Progenitor cell of endocrine pancreas (in vitro differentiated cells): ENCODE measurements around the gene HOXA10. TPM values are rescaled to one million over a fixed set of nuclear protein-coding genes. Genes with fewer than 3 reads are reported as not detected.

Source experiments
- DNase-seq: peaks from one replicate; pipeline ENCODE4 v3.0.0; 2021; ENCODE audit warnings: low spot score; ENCODE audit not compliant: unreplicated experiment
- H3K27ac Mint-ChIP-seq: 2 replicates; pipeline ENCODE4 v1.8.0; 2021; ENCODE audit warnings: mild to moderate bottlenecking, moderate library complexity, mixed read lengths
- H3K27me3 Mint-ChIP-seq: 2 replicates; pipeline ENCODE4 v1.8.0; 2021; ENCODE audit warnings: mixed read lengths
- H3K36me3 Mint-ChIP-seq: 2 replicates; pipeline ENCODE4 v1.8.0; 2022; ENCODE audit warnings: mixed read lengths; ENCODE audit not compliant: insufficient read depth
- H3K4me1 Mint-ChIP-seq: 2 replicates; pipeline ENCODE4 v1.8.0; 2021; ENCODE audit warnings: low read depth, mixed read lengths
- H3K4me3 Mint-ChIP-seq: 2 replicates; pipeline ENCODE4 v1.8.0; 2021; ENCODE audit warnings: low read depth, mild to moderate bottlenecking, moderate library complexity, mixed read lengths
- H3K9me3 Mint-ChIP-seq: 2 replicates; pipeline ENCODE4 v1.8.0; 2021; ENCODE audit warnings: low read depth, mixed read lengths
- total RNA-seq: library from RNA; stranded (reverse); gene quantifications from 2 replicates; pipeline ENCODE4 v1.2.1, GENCODE V29; 2021
- TF ChIP-seq, protein P1 (sequence below): fragments of 200-600 bp; sonication (generic); IDR thresholded peaks from one replicate; pipeline ENCODE4 v1.5.0; 2021; ENCODE audit warnings: antibody characterized with exemption, mild to moderate bottlenecking; ENCODE audit not compliant: unreplicated experiment

The HOXA10 gene
- total RNA-seq, 1 donor from 2014 or later = not detected

DNA sequence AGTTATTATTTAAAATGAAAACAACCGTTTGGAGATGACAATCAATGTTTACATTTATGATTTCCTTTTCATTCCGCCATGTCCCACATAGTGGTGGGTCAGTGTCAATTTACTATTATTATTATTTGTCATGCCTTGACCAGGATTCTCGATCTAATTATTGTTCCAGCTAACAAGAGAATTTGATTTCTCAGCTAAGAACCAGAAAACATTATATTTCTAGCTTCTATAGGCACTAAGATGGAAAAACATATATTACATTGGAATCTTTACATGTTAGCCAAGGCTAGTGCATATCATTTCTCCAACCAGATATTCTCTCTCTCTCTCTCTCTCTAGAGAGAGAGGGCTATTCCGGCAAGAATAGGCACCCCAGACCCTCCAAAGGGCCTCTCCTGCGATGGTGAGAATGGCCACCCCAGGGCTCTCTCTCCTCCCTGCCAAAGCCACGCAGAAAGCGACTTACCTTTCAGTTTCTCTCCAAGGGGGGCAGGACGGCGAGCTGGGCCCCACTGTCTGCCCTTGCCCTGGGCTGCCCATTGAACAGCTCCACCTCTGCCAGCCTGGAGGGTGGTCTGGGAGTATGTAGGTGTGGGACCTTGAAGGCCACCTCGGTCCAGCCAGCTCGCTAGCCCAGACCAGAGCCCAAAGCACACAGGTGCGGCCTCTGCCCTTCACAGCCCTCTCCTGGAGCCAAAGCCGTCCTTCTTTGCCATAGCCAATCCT, 24.1 kb downstream of the HOXA10 start:
- H3K4me3 Mint-ChIP-seq = no peak overlapping the region
- H3K4me1 Mint-ChIP-seq = peaks cover 15% of the 10 kb centered on the region
- H3K27me3 Mint-ChIP-seq = peaks cover 90% of the 10 kb centered on the region
- DNase-seq = no peak
- TF ChIP-seq, protein P1, sequence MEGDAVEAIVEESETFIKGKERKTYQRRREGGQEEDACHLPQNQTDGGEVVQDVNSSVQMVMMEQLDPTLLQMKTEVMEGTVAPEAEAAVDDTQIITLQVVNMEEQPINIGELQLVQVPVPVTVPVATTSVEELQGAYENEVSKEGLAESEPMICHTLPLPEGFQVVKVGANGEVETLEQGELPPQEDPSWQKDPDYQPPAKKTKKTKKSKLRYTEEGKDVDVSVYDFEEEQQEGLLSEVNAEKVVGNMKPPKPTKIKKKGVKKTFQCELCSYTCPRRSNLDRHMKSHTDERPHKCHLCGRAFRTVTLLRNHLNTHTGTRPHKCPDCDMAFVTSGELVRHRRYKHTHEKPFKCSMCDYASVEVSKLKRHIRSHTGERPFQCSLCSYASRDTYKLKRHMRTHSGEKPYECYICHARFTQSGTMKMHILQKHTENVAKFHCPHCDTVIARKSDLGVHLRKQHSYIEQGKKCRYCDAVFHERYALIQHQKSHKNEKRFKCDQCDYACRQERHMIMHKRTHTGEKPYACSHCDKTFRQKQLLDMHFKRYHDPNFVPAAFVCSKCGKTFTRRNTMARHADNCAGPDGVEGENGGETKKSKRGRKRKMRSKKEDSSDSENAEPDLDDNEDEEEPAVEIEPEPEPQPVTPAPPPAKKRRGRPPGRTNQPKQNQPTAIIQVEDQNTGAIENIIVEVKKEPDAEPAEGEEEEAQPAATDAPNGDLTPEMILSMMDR = no peak
- H3K9me3 Mint-ChIP-seq = no peaks in the 10 kb centered on the region
- H3K36me3 Mint-ChIP-seq = peaks cover 3% of the 10 kb centered on the region
- H3K27ac Mint-ChIP-seq = no peak overlapping the region

DNA sequence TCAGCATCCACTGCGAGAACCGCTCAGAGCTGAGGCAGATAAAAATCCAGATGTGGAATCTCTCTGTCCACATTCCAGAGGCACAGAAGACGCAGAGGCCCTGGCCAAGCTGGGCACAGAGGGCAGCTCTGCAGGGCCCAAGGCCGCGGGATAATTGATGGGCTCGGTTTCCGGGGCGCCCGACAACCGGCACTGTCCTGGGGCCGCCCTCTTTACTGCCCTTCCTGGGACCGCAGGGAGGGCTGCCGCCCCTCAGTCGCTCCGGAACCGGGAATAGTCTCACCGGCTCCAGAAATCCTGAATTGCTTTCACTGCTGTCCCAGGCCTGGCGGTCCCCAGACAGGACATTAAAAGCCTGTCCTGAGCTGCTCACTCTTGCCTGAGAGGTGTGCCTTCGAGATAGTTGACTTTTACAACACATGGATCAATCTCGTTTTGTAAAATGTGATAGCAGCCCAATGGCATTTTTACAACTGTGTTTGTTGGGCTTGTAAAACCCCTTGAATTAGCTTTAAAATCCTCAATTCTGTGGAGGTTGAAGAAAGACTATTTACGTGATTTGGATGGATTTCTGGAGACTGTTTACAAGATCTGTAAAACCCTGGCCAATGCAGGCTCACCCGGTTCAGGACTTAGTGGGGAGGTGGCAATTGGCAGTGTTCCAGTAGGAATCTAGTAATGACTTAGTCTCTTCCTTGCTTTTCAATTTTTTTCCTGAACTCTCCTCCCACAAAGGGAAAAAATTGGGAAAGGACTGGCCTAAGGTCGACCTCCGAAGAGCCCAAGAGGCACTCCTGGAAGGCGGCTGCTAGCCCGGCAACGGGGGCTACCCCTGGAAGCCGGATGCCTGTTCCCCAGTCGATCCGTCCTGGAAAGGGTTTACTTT, 25.1 kb downstream of the HOXA10 start:
- TF ChIP-seq, protein P1 = no peak
- Mint-ChIP-seq H3K9me3 (no peaks in the 10 kb centered on the region), H3K36me3 (peaks cover 2% of the 10 kb centered on the region), H3K27me3 (peaks cover 90% of the 10 kb centered on the region), H3K27ac (no peak overlapping the region), H3K4me3 (peak overlapping the region; percentile 21), H3K4me1 (peaks cover 14% of the 10 kb centered on the region)
- DNase-seq = no peak

DNA sequence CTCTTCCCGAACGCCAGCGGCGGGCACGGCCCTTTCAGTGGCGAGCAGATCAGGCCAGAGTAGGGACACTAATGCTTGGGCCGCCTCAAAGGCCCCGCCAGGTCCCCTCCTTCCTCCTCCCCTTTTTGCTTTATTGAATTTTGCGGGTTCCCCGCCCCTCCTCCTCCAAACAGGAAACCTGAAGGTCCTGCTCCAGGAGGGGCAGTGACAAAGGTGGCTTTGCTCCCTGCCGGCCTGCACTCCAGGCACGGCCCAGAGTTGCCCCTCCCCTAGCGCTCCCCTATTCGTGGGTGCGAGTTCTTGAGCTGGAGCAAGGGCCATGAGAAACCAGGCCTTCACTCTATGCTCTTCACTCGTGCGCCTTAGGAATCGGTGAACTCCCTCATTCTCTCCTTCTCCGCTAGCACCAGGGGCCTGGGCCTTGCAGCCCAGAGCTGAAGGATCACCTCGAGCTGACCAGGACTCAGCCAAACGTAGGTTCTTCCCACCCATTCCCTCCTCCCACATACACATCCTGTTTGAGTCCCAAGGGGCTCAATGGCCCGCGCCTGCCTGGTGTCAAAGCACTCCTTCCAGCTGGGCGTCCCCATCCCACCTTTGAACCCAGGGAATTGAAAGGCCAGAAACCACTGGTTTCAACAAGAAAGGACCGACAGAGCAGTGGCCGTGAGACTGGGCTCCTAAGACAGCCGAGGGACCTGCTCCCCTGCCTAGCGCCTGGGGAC, 25.9 kb downstream of the HOXA10 start:
- H3K4me1 Mint-ChIP-seq = peaks cover 16% of the 10 kb centered on the region
- DNase-seq = peak; percentile 39
- peak overlapping the region; percentile 64 for H3K4me3 Mint-ChIP-seq
- H3K27me3 Mint-ChIP-seq = peaks cover 85% of the 10 kb centered on the region
- H3K27ac Mint-ChIP-seq = peak overlapping the region; percentile 71
- H3K36me3 Mint-ChIP-seq = peaks cover 2% of the 10 kb centered on the region
- no peaks in the 10 kb centered on the region for H3K9me3 Mint-ChIP-seq
- TF ChIP-seq, protein P1 = no peak

DNA sequence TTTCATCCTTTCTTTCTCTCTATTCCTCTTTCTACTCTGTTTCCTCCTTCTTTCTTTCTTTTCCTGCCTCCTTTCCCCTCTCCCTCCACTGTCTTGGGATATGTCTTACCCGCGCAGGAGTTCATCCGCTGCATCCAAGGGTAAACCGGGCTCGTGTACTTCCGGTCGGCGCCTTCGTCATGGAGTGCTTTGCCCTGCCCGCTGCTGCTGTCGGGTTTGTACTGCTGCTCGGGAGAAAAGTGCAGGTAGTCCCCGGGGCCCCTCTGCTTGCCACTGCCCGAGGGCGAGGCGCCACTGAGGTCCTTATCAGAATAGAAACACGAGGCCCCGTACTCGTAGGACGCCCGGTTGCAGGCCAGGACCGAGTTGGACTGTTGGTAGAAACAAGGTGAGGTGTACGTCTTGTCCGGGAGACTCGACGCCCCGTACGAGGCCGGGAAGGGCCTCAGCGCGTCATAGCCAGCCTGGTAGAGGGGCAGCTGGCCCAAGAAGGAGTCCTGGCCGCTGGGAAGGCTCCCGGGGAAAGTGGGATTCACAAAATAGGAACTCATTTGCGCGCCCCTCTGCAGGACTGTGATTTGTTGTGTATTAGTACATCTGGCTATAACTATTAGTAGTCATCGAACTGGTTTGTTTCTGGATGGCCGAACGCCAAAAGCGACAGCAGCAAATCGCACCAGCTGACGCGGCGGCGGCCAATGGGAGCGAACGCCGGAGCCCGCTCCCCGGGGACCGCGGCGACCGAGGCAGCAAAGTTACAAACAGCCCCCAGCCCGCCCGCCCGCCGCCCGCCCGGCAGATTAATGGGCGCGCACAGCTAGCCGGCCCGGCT, 26.7 kb downstream of the HOXA10 start, which contains the start of gene HOXA6:
Gene HOXA6 (minus strand): TSS at position 576 of the 832 bp plus-strand sequence. CDS start 25 bp downstream, at position 551.
- Mint-ChIP-seq H3K4me1 (peaks cover 16% of the 10 kb centered on the region), H3K36me3 (peaks cover 2% of the 10 kb centered on the region), H3K4me3 (peak within 1 kb of the TSS; percentile 64), H3K9me3 (no peaks in the 10 kb centered on the region), H3K27ac (peak within 1 kb of the TSS; percentile 71), H3K27me3 (peaks cover 79% of the 10 kb centered on the region)
- no peak for DNase-seq
- TF ChIP-seq, protein P1 = no peak
